Fibroblast of skin of left quadriceps (primary cell): ENCODE results near the gene HBZ.
"Not testable (repeated sequence)": the region's sequence is repeated elsewhere in the genome, so short reads cannot be mapped to it uniquely, and the experiment has no call there.

ENCODE experiments used
- DNase-seq, 2 experiments: peaks; one replicate each; pipeline ENCODE4 v3.0.0-alpha.2; 2013; ENCODE audit warnings: low read depth in 2 of 2

The HBZ gene

DNA sequence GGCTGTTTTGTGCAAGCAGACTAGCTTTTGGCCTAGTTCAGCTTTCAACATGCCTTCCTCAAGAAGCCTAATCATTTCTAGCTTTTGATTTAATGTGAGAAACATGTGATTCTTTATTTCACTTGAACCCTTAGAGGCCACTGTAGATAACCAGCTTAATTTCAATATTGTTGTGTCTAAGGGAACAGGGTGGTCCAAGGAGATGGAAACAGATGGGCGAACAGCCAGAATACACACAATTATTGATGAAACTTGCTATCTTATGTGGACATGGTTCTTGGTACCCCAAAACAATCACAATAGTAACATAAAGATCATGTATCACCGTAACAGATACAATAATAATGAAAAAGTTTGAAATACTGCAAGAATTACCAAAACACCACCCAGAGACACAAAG is 18.7 kb upstream of the HBZ start:
- DNase-seq = no peak

DNA sequence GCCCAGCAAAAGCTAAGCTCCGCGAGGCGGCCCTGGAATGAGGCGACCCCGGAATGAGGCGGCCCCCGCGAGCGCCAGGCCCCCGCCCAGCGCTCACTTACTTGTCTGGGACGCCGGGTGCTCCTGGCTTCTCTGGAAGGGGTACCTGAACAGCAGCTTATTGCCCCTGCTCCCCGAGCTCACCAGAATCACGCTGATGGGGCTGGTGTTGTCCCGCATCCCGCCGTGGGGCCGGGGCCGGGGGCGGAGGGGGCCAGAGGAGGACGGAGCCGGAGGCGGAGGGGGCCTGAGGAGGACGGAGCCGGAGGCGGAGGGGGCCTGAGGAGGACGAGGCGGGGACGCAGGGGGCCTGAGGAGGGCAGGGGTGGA is 14.4 kb upstream of the HBZ start:
- DNase-seq = no peak

DNA sequence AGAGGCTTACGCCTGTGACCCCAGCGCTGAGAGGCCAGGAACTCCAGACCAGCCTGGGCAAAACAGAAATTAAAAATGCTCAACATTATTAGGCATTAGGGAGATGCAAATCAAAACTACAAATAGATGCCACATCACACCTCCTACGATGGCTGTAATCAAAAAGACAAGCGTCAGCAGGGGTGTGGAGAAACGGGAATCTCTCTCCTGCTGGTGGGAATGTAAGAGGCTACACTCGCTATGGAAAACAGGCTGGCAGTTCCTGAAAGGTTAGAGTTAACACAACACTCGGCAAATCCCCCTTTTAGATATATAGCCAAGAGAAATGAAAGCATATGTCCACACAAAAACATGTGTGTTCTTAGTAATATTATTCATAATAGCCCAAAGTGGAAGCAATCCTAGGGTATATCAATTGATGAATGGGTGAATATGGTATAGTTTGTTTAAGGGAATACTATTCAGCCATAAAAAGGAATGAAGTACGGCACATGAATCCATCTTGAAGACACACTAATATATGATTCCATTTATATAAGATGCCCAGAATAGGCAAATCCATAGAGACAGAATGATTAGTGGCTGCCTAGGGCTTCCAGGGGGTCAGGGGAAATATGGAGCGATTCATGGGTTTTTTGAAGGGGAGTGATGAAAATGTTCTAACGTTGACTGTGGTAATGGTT is 12.1 kb upstream of the HBZ start:
- DNase-seq = no peak

DNA sequence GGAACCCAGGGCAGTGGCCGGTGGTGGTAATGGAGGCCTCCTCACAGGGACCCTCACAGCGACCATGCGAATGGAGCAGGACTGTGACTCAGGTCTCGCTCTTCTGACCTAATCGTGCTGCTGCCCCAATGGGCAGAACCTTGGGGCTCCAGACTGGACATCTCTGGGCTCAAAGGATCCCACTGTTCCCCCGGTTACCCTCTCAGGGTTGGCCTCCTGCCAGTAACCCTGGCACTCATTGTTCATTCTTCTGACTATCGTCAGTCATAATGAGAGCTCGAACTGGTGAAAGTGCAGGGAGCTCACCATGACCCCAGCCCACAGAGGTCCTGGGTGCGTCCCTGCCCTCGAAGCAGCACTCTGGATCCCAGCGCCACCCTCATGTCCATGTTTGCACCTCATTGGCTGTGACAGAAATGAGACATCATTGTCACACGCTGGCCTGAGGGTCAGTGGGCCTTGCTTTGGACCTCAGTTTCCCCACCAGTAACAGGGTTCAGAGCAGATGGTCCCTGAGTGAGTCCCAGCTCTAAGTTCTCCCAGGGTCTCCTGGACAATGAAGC is 10.0 kb upstream of the HBZ start:
- no peak for DNase-seq

DNA sequence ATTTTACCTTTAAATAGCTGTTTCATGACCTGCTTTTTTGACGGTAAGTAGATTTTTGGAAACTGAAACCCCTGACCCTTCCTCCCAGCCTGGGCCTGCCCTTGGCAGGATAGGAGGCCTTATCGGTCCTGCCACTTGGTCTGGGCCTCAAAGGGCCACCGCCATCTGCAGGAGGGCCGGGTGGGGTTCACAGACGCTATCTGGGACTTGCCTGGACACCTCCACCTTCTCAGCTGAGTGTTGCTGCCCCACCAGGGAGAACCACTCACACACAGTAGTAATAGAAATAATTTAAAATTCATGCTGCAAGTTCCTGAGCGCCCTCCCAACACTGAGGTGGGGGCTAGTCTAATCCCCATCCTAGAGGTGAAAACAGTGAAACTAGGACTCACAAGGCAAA is 9.4 kb upstream of the HBZ start:
- no peak for DNase-seq

DNA sequence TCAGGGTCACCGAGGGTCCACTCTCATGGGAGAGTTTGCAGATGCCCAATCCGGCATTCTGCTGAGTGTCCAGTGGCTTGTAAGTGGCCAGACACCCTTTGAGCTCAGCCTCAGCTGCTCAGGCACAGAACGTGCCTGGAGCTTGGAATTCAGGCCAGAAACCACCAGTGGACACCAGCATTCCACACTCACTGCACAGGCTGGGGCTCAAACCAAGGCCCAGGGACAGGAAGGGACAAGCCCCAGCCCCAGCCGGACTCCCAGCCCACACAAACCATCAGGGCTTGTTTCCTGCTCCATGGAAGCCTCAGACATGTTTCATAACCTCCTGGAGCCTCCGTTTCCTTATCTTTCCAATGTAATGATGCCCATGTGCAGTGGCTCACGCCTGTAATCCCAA is 9.0 kb upstream of the HBZ start:
- no peak for DNase-seq

DNA sequence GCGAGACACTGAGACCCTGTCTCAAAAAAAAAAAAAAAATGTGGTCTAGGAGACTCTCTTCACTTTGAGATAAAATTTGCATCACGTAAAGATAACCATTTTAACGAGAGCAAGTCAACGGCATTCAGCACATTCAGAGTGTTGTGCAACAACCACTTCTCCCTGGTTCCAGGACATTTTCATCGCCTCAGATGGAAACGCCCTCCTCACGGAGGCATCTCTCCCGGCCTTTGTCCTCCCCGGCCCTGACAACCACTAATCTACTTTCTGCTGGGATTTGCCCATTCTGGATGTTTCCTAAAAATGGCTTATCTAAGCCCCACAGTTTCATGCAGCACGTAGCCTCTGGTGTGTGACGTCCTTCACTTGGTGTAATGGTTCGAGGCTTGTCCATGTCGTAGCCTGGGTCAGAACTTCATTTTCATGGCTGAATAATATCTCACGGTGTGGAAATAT is 7.6 kb upstream of the HBZ start:
- no peak for DNase-seq

DNA sequence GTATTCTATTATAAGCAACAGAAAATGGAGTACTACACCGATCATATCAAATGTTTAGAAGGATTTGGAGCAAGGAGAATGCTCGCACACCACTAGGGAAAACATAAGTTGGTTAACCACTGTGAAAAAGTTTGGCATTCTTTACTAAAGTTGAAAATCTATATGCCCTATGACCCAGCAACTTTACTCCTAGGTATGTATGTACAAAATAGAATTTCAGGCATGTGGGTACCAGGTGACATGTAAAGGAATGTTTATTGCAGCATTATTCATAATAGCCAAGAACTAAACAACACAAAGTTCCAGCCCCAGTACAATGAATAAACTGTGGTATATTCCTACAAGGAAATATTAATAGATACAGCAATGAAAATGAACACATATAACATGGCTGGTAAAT is 5.8 kb upstream of the HBZ start:
- no peak for DNase-seq

DNA sequence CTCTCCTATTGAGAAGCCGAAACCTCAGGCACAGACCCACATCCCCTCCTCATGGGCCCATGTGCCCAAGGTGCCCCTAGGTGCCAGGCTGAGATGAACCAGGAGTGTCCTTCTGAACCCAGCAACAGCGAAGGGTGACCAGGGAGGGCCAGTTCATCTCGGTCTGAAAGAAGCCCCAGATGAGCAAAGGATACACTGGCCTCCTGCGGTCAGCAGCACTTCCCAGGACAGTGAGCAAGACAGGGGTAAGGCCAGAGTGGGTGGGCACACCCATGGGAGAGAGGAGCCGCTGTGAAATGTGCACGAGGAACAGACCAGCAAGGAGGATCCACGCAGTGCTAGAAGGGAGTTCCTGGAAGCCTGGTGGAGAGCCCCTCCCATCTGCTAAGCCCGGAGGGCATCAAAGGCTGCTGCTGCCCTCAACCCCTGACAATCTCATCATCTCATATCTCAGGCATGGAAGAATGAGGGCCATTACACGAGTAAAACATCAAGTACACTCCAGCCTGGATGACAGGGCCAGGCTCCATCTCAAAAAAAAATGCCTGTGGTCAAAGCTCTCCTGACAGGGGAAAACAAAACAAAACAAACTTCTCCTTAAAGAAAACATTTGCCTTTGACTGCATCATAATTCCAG is 3.3 kb upstream of the HBZ start:
- no peak for DNase-seq

DNA sequence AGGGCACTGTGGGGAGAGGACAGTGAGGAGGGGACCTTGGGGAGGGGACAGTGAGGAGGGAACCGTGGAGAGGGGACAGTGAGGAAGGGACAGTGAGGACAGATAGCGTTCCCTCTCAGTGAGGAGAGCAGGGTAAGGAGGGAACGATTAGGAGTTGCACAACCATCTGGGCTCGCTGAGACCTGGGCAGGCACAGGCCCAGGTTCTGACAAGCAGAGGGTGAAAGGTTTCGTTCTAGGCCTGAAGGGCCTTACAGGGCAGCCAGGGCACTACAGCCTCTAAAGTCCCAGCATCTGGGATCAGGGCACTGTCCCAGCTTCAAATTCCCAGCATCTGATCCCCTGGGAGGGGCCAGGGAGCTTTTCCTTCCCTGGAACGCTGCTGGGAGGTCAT is 681 bp downstream of the HBZ start:
- DNase-seq = not testable (repeated sequence)

DNA sequence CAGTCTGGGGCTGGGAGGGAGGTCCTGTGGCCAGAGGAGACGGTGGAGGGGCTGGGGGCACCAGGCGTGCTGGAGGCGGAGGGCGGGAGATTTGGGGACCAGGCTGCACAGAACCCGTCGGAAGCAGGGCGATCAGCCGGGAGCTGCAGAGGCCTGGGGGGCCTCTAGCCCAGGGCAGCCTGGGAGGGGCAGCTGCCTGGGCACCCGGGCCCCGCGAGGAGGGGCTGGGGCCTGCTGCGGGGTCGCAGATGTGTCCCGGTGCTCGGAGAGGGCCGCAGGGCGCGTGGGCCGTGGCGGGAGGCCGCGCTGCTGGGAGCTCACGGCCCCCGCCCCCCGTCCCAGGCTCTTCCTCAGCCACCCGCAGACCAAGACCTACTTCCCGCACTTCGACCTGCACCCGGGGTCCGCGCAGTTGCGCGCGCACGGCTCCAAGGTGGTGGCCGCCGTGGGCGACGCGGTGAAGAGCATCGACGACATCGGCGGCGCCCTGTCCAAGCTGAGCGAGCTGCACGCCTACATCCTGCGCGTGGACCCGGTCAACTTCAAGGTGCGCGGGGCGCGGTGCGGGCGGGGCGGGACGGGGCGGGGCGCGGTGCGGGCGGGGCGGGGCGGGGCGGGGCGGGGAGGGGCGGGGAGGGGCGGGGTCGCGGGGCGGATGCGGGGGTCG is 1.2 kb downstream of the HBZ start:
- not testable (repeated sequence) for DNase-seq

DNA sequence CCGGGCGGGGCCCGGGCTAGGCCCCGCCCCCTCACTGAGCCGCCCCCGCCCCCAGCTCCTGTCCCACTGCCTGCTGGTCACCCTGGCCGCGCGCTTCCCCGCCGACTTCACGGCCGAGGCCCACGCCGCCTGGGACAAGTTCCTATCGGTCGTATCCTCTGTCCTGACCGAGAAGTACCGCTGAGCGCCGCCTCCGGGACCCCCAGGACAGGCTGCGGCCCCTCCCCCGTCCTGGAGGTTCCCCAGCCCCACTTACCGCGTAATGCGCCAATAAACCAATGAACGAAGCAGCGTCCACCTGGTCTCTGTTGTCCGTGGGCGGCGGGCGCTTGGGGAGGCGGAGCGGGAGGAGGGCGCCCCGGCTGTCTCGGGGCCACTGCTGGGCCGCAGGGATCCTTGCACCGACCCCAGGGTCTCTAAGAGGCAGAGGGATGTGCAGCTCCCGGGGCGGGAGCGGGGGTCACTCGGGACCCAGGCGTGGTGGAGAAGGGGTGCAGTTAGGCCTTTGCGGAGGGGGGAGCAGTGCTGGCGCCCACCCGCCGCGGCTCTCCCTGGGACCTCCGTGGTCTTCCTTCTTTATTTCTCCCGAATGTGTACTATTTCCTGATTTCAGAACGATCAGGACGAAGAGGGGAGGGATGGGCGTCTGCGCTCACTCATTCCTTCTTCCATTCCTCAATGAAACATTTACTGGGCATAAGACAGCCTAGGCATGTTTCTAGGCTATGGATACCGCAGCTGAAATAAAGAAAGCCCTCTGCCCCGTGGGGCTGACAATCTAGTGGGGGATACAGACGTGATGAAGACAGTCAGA is 2.0 kb downstream of the HBZ start:
- DNase-seq = no peak

DNA sequence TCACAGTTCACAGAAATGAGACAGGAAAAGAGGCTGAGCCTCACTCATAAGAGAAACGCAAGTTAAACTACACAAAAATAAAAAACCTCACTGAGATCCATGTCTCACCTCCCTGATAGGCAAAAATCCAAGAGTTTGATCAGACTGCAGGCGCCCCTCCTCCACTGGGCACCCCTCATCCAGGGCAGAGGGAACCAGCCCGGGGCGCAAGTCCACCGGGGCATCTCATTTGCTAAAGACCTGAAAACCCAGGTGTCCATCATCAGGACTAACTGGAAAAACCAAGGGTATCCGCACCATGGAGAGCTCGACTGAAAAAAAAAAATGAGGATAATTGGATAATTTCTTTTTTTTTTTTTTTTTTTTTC is 2.6 kb downstream of the HBZ start:
- DNase-seq = no peak

DNA sequence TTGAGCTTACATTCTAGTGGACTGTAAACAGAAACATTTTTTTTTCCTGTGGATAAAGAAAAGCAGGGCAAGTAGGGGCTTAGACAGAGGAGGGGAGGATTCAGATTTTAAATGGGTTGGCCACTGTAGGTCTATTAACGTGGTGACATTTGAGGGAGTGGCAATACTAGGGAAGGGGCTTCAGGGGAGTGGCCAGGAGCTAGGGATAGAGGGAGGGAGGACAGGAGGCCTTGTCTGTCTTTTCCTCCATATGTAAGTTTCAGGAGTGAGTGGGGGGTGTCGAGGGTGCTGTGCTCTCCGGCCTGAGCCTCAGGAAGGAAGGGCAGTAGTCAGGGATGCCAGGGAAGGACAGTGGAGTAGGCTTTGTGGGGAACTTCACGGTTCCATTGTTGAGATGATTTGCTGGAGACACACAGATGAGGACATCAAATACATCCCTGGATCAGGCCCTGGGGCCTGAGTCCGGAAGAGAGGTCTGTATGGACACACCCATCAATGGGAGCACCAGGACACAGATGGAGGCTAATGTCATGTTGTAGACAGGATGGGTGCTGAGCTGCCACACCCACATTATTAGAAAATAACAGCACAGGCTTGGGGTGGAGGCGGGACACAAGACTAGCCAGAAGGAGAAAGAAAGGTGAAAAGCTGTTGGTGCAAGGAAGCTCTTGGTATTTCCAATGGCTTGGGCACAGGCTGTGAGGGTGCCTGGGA is 6.8 kb downstream of the HBZ start:
- no peak for DNase-seq

DNA sequence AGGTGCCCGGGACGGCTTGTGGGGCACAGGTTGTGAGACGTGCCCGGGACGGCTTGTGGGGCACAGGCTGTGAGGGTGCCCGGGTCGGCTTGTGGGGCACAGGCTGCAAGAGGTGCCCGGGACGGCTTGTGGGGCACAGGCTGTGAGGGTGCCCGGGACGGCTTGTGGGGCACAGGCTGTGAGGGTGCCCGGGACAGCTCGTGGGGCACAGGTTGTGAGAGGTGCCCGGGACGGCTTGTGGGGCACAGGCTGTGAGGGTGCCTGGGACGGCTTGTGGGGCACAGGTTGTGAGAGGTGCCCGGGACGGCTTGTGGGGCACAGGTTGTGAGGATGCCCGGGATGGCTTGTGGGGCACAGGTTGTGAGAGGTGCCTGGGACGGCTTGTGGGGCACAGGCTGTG is 7.8 kb downstream of the HBZ start:
- not testable (repeated sequence) for DNase-seq

DNA sequence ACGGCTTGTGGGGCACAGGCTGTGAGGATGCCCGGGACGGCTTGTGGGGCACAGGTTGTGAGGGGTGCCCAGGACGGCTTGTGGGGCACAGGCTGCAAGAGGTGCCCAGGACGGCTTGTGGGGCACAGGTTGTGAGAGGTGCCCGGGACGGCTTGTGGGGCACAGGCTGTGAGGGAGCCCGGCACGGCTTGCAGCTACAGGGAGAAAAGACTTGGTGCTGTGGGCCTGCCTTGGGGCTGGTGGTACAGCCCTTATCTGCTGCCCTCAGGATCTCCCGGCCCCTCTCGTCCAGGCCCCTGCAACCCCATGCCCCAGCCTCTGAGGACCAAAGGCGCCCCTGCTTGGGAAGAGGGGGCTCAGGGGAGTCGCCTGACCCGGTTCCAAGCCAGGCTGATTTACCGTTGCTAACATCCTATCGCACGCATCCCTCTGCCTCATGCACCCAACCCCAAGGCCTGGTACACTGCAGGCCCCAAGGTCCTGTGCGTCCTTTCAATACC is 8.3 kb downstream of the HBZ start:
- DNase-seq = no peak

DNA sequence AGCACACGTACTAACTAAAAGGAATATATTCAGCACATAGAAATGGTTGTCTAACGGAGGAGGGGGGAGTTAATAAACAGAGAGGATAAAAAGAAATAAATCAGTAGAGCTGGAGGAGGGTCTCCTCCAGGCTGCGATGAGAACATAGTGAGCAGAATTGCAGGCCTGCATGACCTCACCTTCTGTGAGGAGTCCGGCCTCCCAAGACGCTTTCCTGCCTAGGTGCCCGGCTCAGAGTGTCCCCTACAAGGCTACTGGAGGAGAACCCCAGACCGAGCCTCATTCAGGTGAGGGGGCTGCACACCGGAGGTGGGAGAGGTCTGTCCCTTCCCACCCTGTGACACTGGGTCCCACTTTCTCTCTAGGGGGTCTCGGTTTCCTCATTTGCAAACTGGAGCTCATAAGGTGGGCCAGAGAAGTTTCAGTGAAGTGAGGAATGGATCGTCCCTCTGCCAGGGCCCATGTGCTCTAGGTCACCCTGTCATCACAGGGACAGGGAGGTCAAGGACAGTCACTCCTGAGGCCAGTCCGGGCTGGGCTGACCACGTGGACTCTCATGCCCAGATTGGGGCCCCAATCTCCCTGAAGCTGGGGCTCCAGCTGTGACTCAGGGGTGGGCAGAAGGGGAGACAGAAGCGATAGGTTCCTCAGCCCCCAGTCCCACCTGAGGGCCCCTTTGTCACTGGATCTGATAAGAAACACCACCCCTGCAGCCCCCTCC is 10.0 kb downstream of the HBZ start:
- DNase-seq = no peak

DNA sequence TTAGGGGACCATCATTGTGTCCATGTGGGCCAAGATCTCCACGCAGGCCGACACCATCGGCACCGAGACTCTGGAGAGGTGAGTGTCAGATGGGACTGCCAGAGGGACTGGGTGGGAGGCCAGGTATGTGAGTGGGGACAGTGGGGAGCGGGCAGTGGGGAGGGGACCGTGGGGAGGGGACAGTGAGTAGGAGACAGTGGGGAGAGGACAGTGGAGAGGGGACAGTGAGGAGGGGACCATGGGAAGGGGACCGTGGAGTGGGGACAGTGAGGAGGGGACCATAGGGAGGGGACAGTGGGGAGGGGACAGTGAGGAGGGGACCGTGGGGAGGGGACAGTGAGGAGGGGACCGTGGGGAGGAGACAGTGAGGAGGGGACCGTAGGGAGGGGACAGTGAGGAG is 10.7 kb downstream of the HBZ start:
- not testable (repeated sequence) for DNase-seq

DNA sequence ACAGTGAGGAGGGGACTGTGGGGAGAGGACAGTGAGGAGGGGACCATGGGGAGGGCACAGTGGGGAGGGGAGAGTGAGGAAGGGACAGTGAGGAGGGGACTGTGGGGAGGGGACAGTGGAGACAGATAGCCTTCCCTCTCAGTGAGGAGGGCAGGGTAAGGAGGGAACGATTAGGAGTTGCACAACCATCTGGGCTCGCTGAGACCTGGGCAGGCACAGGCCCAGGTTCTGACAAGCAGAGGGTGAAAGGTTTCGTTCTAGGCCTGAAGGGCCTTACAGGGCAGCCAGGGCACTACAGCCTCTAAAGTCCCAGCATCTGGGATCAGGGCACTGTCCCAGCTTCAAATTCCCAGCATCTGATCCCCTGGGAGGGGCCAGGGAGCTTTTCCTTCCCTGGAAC is 11.3 kb downstream of the HBZ start:
- DNase-seq = not testable (repeated sequence)

DNA sequence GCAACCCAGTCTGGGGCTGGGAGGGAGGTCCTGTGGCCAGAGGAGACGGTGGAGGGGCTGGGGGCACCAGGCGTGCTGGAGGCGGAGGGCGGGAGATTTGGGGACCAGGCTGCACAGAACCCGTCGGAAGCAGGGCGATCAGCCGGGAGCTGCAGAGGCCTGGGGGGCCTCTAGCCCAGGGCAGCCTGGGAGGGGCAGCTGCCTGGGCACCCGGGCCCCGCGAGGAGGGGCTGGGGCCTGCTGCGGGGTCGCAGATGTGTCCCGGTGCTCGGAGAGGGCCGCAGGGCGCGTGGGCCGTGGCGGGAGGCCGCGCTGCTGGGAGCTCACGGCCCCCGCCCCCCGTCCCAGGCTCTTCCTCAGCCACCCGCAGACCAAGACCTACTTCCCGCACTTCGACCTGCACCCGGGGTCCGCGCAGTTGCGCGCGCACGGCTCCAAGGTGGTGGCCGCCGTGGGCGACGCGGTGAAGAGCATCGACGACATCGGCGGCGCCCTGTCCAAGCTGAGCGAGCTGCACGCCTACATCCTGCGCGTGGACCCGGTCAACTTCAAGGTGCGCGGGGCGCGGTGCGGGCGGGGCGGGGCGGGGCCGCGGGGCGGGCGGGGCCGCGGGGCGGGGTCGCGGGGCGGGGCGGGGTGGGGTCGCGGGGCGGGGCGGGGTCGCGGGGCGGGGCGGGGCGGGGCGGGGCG is 11.8 kb downstream of the HBZ start:
- DNase-seq = not testable (repeated sequence)
